Ovary (tissue), 9 donors: ENCODE measurements around the gene TIGAR. TPM values are rescaled to one million over a fixed set of nuclear protein-coding genes. Genes with fewer than 3 reads are reported as not detected.
A peak's percentile ranks its signal among the peaks of the same experiment; 100 is the strongest.

Experiments used
- DNase-seq, 5 donors: peaks; one replicate each; pipeline ENCODE4 v3.0.0-alpha.2; 2019 to 2020
- H3K27ac ChIP-seq, 2 donors: fragments of 200-600 bp; one replicate each; pipeline versions ENCODE4 v1.5.1 to v1.8.0; 2019 to 2022
- H3K27me3 ChIP-seq: fragments of 200-600 bp; one replicate; pipeline ENCODE4 v1.8.0; 2022
- H3K36me3 ChIP-seq: fragments of 200-600 bp; sonication (generic); one replicate; pipeline ENCODE4 v1.5.1; 2019
- H3K4me1 ChIP-seq: one replicate; pipeline ENCODE4 v1.8.1; 2013; ENCODE audit warnings: mild to moderate bottlenecking, moderate library complexity; ENCODE audit not compliant: insufficient read depth
- H3K4me3 ChIP-seq: fragments of 200-600 bp; sonication (generic); one replicate; pipeline ENCODE4 v1.5.1; 2017
- H3K9me3 ChIP-seq, 2 donors: fragments of 200-600 bp in 1 of 2; sonication (generic) in 1 of 2; one replicate each; pipeline versions ENCODE4 v1.5.1 to v1.8.1; 2013 to 2019; ENCODE audit warnings: mild to moderate bottlenecking in 1 of 2, moderate library complexity in 1 of 2
- EP300 ChIP-seq: sonication (generic); formaldehyde crosslinking; IDR thresholded peaks from one replicate; pipeline ENCODE4 v1.6.1; 2017; ENCODE audit warnings: antibody characterized with exemption
- POLR2A ChIP-seq: fragments of 450-650 bp; IDR thresholded peaks from one replicate; pipeline ENCODE4 v1.6.1; 2017; ENCODE audit warnings: antibody characterized with exemption, mild to moderate bottlenecking, moderate library complexity
- WGBS, 3 donors: extraction: QIAGEN DNeasy Blood & Tissue Kit in 1 of 3; methylation state at CpG; one replicate each; pipeline versions ENCODE4 v1.1.5 to v1.1.7; 2013 to 2017; 5-methylcytosine and 5-hydroxymethylcytosine counted together
- intact Hi-C, 4 donors: fragments of 100-400 bp; cut with DNase I; formaldehyde crosslinking; loops; one replicate each; pipeline versions ENCODE4 v1.11.0 to v1.15.1; 2022 to 2023
- polyA plus RNA-seq, 2 donors: library from polyadenylated mRNA; stranded (reverse); fragments of 200-250 nt in 1 of 2; fragments of 350-450 nt in 1 of 2; fragmentation: Illumina TruSeq in 1 of 2; extraction: RNeasy Lipid Tissue Mini Kit (QIAGEN cat#74804) in 1 of 2; gene quantifications; one replicate each; pipeline ENCODE4 v1.2.3, GENCODE V29; 2013 to 2014
- total RNA-seq, 7 donors: library from RNA; depleted of rRNA in 2 of 7; stranded (reverse); fragments of >200 nt in 2 of 7; fragmentation: NEBNext Ultra II Directional in 3 of 7; extraction: Animal tissue kit (Norgen Biotek cat#: 25700) in 3 of 7; gene quantifications; one replicate each; pipeline versions ENCODE4 v1.1.0 to v1.2.4, GENCODE V29; 2016 to 2023
- TF ChIP-seq, protein P1 (sequence below), 3 donors: fragments of 450-650 bp in 2 of 3; fragments of 200-600 bp in 1 of 3; IDR thresholded peaks; one replicate each; pipeline versions ENCODE4 v1.5.1 to v1.8.0; 2016 to 2022; ENCODE audit warnings: antibody characterized with exemption in 3 of 3, mild to moderate bottlenecking in 1 of 3
- donor health status: DM: no; HTN: no; CAD: no; lungs with moderate emphysema.
- donor health status: DM: no; HTN: no; CAD: no.
- donor health status: Bipolar disorder and iron deficiency.
- donor health status: DM: yes; HTN: yes; CAD: no.
- donor health status: DM: no; HTN: no; CAD: no.
- donor health status: DM: yes; HTN: yes; CAD: no.

Gene TIGAR
- total and polyA plus RNA-seq, 9 donors, result 0.36 to 10.3 (median 4.1) TPM

DNA sequence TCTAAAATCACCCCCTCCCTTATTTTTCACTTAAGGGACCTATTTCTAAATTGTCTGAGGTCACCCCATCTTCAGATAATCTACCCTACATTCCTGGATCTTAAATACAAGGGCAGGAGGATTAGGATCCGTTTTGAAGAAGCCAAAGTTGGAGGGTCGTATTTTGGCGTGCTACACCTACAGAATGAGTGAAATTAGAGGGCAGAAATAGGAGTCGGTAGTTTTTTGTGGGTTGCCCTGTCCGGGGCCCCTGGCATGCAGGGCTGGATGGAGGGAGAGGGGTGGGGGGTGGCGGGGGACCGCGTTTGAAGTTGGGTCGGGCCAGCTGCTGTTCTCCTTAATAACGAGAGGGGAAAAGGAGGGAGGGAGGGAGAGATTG is 47.8 kb upstream of the TIGAR start:
- intact Hi-C loops, result loop anchor here (5.0 to 10.0 kb wide), 4 partner anchors 238 to 968 kb away; no protein-coding TSS in a partner anchor
- 1 to 2% (median 1%) methylated on average over 10 of the region's 10 CpGs for WGBS, 3 donors
- Histone ChIP-seq H3K4me3 (peak overlapping the region; percentile 43), H3K27me3 (no peaks in the 10 kb centered on the region), H3K4me1 (peaks cover 16% of the 10 kb centered on the region), H3K36me3 (no peaks in the 10 kb centered on the region), H3K9me3 (no peaks in the 10 kb centered on the region), H3K27ac (no peak overlapping the region)
- DNase-seq, result no peak
- TF ChIP-seq POLR2A (no peak), EP300 (no peak)
- TF ChIP-seq, protein P1, sequence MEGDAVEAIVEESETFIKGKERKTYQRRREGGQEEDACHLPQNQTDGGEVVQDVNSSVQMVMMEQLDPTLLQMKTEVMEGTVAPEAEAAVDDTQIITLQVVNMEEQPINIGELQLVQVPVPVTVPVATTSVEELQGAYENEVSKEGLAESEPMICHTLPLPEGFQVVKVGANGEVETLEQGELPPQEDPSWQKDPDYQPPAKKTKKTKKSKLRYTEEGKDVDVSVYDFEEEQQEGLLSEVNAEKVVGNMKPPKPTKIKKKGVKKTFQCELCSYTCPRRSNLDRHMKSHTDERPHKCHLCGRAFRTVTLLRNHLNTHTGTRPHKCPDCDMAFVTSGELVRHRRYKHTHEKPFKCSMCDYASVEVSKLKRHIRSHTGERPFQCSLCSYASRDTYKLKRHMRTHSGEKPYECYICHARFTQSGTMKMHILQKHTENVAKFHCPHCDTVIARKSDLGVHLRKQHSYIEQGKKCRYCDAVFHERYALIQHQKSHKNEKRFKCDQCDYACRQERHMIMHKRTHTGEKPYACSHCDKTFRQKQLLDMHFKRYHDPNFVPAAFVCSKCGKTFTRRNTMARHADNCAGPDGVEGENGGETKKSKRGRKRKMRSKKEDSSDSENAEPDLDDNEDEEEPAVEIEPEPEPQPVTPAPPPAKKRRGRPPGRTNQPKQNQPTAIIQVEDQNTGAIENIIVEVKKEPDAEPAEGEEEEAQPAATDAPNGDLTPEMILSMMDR (IDR thresholded peaks at IDR 0.05), result no peak

DNA sequence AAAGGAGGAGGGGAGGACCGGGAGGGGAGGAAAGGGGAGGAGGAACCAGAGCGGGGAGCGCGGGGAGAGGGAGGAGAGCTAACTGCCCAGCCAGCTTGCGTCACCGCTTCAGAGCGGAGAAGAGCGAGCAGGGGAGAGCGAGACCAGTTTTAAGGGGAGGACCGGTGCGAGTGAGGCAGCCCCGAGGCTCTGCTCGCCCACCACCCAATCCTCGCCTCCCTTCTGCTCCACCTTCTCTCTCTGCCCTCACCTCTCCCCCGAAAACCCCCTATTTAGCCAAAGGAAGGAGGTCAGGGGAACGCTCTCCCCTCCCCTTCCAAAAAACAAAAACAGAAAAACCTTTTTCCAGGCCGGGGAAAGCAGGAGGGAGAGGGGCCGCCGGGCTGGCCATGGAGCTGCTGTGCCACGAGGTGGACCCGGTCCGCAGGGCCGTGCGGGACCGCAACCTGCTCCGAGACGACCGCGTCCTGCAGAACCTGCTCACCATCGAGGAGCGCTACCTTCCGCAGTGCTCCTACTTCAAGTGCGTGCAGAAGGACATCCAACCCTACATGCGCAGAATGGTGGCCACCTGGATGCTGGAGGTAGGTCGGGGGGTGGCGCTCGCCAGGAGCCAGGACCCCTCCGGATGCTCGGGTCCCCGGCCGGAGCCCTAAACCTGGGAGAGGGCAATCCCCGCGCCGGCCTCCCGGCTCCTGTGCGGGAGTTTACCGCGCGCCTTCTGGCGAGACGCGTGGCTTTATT is 47.2 kb upstream of the TIGAR start, which contains the start of gene CCND2:
Gene CCND2, plus strand, starts transcription at position 111 of the 744 bp plus-strand sequence. Its CDS starts 279 bp downstream, at position 390.
- H3K27ac ChIP-seq, result peak within 1 kb of the TSS in 1 of 2 donors; percentile 46
- H3K4me1 ChIP-seq, result peaks cover 16% of the 10 kb centered on the region
- 0 to 2% (median 1%) methylated on average over 50 to 52 of the region's 52 CpGs for WGBS, 3 donors
- no peaks in the 10 kb centered on the region for H3K27me3 ChIP-seq
- peak; percentile 79 to 86 (median 79) for DNase-seq
- intact Hi-C loops, result loop anchor here (2.0 to 10.0 kb wide), 5 partner anchors 47 to 969 kb away; partner anchors contain the start of gene TIGAR (in 1 of the 4)
- H3K36me3 ChIP-seq, result no peaks in the 10 kb centered on the region
- H3K4me3 ChIP-seq, result peak within 1 kb of the TSS; percentile 79
- no peaks in the 10 kb centered on the region for H3K9me3 ChIP-seq
- TF ChIP-seq EP300, result no peak
- peak; percentile 74 for TF ChIP-seq POLR2A

DNA sequence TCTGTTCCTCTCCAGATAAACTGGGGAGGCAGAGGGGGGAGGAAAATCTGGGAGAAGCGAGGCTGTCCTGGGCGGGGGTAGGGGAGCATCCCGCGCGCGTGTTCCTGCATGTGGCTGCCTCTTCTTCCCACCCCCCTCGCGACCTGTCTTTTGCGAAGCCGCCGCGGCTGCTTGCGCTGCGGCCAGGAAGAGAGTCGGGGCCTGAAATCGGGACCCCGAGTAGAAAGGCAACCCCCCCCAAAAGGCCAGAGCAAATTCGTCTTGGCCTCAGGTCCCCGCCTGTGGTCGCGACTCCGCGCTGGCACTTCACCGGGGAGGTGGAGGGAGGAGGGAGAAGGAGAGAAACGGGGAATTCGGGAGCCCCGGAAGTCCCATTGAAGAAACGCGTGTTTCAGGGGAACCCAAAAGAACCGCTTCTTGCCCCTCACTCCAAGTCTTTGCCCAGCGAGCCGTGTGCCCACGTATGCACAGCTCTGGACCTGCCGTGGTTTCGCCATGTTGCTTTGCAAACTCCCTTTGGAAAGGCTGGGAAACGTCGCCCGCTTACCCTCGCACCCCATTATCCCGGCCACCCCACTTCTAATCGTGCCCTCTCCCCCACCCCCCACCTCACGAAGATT is 46.5 kb upstream of the TIGAR start:
- TF ChIP-seq POLR2A, result no peak
- no peak for TF ChIP-seq EP300
- TF ChIP-seq, protein P1 (IDR thresholded peaks at IDR 0.05), result no peak
- H3K4me1 ChIP-seq, result peaks cover 16% of the 10 kb centered on the region
- H3K4me3 ChIP-seq, result peak overlapping the region; percentile 79
- H3K9me3 ChIP-seq, result no peaks in the 10 kb centered on the region
- no peaks in the 10 kb centered on the region for H3K27me3 ChIP-seq
- peak overlapping the region; percentile 16 to 26 for H3K27ac ChIP-seq
- 1% methylated on average over 42 of the region's 42 CpGs for WGBS, 3 donors
- DNase-seq, result peak in 2 of 5 donors; percentile 44 to 47
- intact Hi-C loops, result loop anchor here (2.0 to 10.0 kb wide), 6 partner anchors 46 to 970 kb away; partner anchors contain the start of gene TIGAR (in 1 of the 4)
- no peaks in the 10 kb centered on the region for H3K36me3 ChIP-seq

DNA sequence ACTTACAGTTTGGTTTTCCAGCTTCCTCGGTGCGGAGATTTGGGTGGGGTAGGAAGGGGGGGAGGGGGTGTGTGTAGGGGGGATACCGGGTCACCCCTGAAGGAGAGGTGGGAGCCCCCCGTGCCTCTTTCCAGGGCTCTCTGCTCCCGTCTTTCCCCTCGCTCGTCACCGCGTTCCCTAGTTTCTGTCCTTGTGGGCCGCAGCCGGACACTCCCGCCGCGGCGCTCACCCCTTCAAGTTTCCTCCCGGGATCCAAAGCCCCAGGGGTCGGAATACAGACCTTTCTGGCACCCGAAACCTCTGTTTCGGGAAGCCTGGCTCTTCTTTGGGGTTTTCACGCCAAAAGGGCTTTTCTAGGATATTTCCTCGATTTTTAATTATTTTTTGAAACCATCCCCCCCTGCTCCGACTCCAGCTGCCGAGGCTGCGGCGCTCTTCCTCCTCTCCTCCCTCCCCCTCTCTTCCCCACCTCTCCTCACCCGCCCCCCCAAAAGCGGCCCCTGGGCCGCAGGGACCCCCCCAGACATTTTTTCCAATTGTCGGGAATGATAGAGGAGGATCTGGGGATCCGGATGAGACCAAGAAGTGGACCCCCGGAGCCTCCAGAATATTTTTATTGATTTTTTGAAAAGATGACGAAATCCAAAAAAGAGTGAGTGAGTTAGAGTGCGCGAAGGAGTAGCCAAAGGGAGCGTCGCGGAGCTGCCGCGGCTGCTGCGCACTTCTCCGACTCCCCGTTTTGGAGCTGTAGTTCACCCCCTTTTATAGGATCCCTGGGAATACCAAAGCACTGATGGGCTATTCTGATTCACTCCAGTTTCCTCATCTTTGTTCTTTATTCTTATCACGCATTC is 45.8 kb upstream of the TIGAR start:
- Histone ChIP-seq H3K36me3 (no peaks in the 10 kb centered on the region), H3K27me3 (no peaks in the 10 kb centered on the region), H3K4me3 (peak overlapping the region; percentile 79), H3K4me1 (peaks cover 16% of the 10 kb centered on the region), H3K27ac (peak overlapping the region; percentile 16 to 26), H3K9me3 (no peaks in the 10 kb centered on the region)
- intact Hi-C loops, result loop anchor here (2.0 to 10.0 kb wide), 5 partner anchors 46 to 970 kb away; partner anchors contain the start of gene TIGAR (in 1 of the 4)
- WGBS, 3 donors, result 2 to 3% (median 3%) methylated on average over 43 of the region's 43 CpGs
- TF ChIP-seq, protein P1 (IDR thresholded peaks at IDR 0.05), result no peak
- no peak for TF ChIP-seq POLR2A
- TF ChIP-seq EP300, result no peak
- peak in 1 of 5 donors; percentile 41 for DNase-seq
